KOPT-K1 (cell line): ENCODE measurements around the gene GALNT13.

ENCODE experiments used
- H3K27ac ChIP-seq: fragments of 200-600 bp; sonication (generic); 2 replicates; pipeline ENCODE4 v1.5.1; 2016; ENCODE audit warnings: antibody characterized with exemption, mild to moderate bottlenecking, low read depth, low read length; ENCODE audit not compliant: poor library complexity, severe bottlenecking
- H3K36me3 ChIP-seq: fragments of 200-600 bp; sonication (generic); 2 replicates; pipeline ENCODE4 v1.5.1; 2017; ENCODE audit warnings: antibody characterized with exemption, mild to moderate bottlenecking, low read length, moderate library complexity; ENCODE audit not compliant: insufficient read depth
- H3K9me3 ChIP-seq: fragments of 200-600 bp; sonication (generic); 2 replicates; pipeline ENCODE4 v1.5.1; 2017; ENCODE audit warnings: antibody characterized with exemption, low read length, mild to moderate bottlenecking; ENCODE audit not compliant: insufficient read depth, poor library complexity, severe bottlenecking

The GALNT13 gene

GRCh38 chr2:153990771-153991170 is 119.0 kb downstream of the GALNT13 start:
- Histone ChIP-seq H3K9me3 (no peaks in the 10 kb centered on the region), H3K27ac (no peak overlapping the region), H3K36me3 (no peaks in the 10 kb centered on the region)

DNA sequence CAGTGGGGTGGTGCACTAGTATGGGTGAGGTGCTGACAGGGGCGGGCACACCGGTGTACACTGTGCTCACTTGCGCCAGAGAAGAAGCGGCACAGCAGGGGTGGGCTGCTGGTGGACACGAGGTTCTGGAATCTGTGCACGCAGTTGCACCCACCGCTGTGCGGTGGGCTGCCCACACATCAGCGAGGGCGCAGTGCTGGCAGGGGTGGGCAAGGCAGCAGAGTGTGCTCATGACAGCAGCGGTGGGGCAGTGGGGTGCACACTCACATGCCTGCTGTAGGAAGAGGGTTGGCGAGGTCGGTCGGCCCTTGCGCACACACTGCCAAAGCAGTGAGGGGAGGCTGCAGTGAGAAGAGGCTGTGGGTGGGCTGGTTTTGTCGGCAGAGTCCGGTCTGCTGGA is 141.8 kb downstream of the GALNT13 start:
- Histone ChIP-seq H3K36me3 (no peaks in the 10 kb centered on the region), H3K9me3 (no peaks in the 10 kb centered on the region)

DNA sequence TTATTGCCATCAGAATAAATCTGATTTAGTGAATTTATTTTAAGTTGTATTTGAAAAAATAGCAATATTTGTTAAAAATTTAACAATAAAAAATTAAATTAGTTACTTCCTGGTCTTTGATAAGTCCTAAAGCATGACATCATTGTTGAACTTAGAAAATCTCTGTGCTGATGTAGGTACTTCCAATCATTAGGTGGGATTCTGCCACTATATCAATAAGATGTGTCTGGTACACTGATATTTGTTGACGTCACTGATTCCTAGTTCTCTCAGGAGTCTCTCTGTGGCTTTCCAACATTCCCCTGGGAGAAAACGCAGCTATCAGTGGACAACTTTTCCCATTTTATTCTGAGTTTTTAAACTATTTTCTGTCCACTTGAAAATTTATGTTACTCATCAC is 143.5 kb downstream of the GALNT13 start:
- H3K27ac ChIP-seq = no peak overlapping the region
- H3K36me3 ChIP-seq = no peaks in the 10 kb centered on the region
- H3K9me3 ChIP-seq = no peaks in the 10 kb centered on the region

More for the DNA sequence above, 141.8 kb downstream of the GALNT13 start:
- no peak overlapping the region for H3K27ac ChIP-seq

- no peak overlapping the region for H3K27ac ChIP-seq
- no peaks in the 10 kb centered on the region for H3K9me3 ChIP-seq
- no peaks in the 10 kb centered on the region for H3K36me3 ChIP-seq
Observed at GRCh38 chr2:154029504-154029903, 157.8 kb downstream of the GALNT13 start.

DNA sequence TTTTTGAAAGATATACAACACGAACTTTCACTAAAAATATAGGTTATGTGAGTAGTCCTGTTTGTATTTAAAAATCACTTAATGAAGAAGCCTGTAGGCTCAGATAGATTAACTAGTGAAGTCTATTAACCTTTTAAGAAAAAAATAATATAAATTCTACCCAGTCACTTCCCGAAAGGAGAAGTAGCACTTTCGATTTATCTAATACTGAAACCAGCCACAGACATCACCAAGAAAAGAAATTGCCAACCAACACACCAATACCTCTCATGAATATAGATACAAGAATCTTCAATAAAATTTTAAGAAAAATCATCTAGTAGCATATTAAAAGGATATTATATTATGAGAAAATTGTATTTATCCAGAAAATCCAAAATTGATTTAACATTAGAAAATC is 160.5 kb downstream of the GALNT13 start:
- H3K27ac ChIP-seq = no peak overlapping the region

DNA sequence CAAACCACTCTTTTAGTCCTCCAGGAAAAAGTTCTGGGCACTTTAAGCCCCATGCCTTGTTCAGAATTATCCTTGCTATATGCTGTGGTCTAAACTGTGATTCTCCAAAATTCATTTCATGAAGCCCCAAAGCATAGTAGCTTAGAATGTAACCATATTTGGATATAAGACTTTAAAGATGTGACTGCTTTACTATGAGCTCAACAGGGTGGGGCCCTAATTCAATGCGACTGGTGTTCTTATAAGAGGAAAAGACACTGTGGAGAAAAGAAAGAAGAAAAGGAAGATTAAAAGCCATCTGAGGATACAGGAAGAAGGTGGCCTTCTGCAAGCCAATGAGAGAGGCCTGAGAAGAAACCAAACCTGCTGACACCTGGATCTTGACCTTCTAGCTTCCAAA is 174.8 kb downstream of the GALNT13 start:
- H3K27ac ChIP-seq = no peak overlapping the region
- no peaks in the 10 kb centered on the region for H3K9me3 ChIP-seq

More for the DNA sequence above, 160.5 kb downstream of the GALNT13 start:
- H3K9me3 ChIP-seq = no peaks in the 10 kb centered on the region
- no peaks in the 10 kb centered on the region for H3K36me3 ChIP-seq

DNA sequence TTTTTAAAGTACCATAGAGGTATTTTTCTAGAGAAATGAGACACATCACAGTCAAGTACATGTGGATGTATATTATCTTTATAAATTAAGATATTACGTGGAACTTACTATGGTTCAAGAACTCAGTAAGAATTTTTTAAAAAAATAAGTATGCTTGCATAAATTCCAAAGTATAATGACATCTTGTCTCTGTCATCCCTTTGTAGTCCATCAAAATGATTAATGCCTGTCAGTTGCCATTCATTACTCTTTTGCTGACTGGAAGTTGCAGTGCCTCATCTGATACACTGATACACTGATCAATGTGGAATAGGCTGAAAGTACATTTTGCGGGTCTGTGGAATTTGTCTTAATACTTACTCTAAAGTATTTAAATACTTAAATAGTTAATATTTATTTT is 177.2 kb downstream of the GALNT13 start:
- Histone ChIP-seq H3K27ac (no peak overlapping the region), H3K9me3 (no peaks in the 10 kb centered on the region), H3K36me3 (no peaks in the 10 kb centered on the region)

More for the DNA sequence above, 174.8 kb downstream of the GALNT13 start:
- H3K36me3 ChIP-seq = no peaks in the 10 kb centered on the region

DNA sequence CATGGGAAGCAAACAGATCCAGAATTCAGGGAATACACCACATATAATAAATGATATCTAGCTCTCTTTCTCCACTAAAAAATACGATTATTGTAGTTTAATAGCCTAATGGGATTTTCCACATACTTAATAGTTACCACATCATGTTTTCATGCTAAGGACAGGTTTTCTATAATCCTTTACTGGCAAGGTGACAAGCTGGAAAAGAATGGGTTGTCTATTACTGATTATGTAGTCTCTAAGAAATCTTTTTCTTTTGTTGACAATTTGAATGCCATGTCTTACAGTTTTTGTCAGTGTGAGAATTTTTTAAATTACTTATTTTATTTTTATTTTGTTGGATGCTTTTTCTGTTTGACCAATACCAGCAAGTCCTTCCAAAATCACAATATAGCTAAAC is 177.8 kb downstream of the GALNT13 start:
- H3K27ac ChIP-seq = no peak overlapping the region
- H3K36me3 ChIP-seq = no peaks in the 10 kb centered on the region
- no peaks in the 10 kb centered on the region for H3K9me3 ChIP-seq

- no peaks in the 10 kb centered on the region for H3K9me3 ChIP-seq
- H3K36me3 ChIP-seq = no peaks in the 10 kb centered on the region
- H3K27ac ChIP-seq = no peak overlapping the region
Observed at GRCh38 chr2:154067124-154067523, 195.4 kb downstream of the GALNT13 start.

GRCh38 chr2:154078926-154079325 is 207.2 kb downstream of the GALNT13 start:
- no peaks in the 10 kb centered on the region for H3K9me3 ChIP-seq
- no peak overlapping the region for H3K27ac ChIP-seq
- H3K36me3 ChIP-seq = no peaks in the 10 kb centered on the region

DNA sequence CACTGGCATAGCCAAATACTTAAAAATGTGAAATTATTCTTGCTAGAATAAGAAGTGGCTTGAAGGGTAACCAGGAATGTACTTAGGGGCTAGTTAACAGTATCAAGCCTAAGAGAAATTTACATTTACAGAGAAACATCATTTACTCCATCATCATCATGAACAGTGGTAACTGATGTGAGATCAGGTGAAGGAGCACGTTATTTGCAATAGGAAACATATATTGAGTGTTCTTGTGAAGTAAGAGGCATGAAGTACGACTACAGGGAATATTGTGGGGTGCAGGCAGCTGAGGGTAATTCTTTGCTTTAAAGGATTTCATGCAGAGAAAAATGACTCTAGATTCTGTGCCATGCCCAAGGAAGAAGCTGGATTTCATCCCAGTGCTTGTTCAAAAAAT is 220.8 kb downstream of the GALNT13 start:
- no peaks in the 10 kb centered on the region for H3K36me3 ChIP-seq
- H3K9me3 ChIP-seq = no peaks in the 10 kb centered on the region
- H3K27ac ChIP-seq = no peak overlapping the region

GRCh38 chr2:154093856-154094255 is 222.1 kb downstream of the GALNT13 start:
- Histone ChIP-seq H3K9me3 (no peaks in the 10 kb centered on the region), H3K36me3 (no peaks in the 10 kb centered on the region)

DNA sequence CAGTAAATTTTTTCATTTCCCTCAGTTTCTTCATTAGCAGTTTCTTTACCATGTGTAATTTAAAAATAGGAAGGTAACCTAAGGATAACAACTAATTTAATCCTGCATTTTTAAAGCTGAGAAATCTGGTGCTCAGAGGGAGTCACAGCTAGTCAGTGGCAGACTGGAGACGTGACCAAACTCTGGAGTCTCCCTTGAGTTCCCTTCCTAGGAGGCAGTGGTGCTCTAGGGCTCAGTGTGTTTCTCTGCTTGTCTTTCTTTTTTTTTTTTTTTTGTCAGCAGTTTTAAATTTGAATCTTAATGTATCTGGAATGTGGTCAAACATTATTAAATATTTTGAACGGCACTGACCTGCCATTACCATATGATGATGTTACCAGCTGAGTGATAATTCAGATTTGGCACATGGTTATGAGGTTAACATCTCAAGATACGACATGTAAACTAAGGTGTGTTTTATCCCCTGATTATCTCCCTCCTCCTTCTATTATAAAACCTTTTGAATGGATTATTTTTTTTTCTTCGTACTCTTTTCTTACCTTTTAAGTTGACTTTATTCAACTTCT is 226.2 kb downstream of the GALNT13 start:
- Histone ChIP-seq H3K9me3 (no peaks in the 10 kb centered on the region), H3K36me3 (no peaks in the 10 kb centered on the region), H3K27ac (no peak overlapping the region)

More at GRCh38 chr2:154093856-154094255, 222.1 kb downstream of the GALNT13 start:
- no peak overlapping the region for H3K27ac ChIP-seq

DNA sequence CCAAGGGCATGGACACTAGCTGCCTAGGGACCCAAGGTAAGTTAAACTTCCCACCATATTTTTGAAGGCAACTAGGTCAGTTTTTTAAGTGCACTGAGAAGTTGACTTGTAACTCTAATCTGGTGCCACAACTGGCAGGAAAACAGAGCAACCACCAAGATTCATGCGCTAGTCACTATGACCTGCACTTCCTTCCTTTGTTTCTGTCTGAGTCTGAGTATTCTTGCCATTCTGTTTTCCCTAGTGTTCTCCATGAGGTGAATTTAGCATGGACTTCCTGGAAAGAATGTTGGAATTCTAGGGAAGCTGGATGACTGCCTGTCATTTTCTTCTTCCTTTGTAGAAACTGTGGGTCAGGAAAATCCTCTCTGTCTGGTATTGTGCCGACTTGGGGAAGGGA is 249.0 kb downstream of the GALNT13 start:
- Histone ChIP-seq H3K36me3 (no peaks in the 10 kb centered on the region), H3K9me3 (no peaks in the 10 kb centered on the region), H3K27ac (no peak overlapping the region)

- H3K9me3 ChIP-seq = no peaks in the 10 kb centered on the region
- no peak overlapping the region for H3K27ac ChIP-seq
- H3K36me3 ChIP-seq = no peaks in the 10 kb centered on the region
Observed at GRCh38 chr2:154125891-154126290, 254.2 kb downstream of the GALNT13 start.

DNA sequence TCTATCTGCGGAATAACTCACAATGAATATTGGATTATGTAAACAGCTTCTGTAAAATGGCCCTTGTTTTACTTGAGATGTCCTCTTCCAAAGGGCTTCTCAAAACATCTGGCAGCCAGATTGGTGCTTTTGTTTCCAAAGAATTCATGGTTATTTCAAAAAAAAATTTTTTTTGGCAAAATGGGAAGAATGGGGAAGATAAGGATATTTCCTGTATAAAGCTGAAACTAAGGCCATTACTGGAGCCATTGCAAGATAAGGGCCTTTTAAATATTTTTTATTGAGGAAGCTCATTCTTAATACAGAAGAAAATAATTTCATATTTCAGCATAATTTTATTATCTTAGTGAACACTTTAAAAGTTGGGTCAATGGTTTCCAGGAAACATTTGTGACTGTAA is 259.1 kb downstream of the GALNT13 start:
- no peaks in the 10 kb centered on the region for H3K36me3 ChIP-seq
- no peaks in the 10 kb centered on the region for H3K9me3 ChIP-seq
- no peak overlapping the region for H3K27ac ChIP-seq
